HL-60/S4 treated with phorbol 12-myristate 13-acetate at 8.2 ng/mL for 4 days and 3 days (cell line): ENCODE measurements around the gene OTUD4.
"Not testable (repeated sequence)": the region's sequence is repeated elsewhere in the genome, so short reads cannot be mapped to it uniquely, and the experiment has no call there.

Experiments used
- in situ Hi-C: fragments of 300-500 bp; cut with MboI; formaldehyde crosslinking; loops from 2 replicates; pipeline ENCODE4 v1.15.0; 2022; ENCODE audit warnings: low sequenced_read_pairs

The OTUD4 gene

GRCh38 chr4:145179861-145180297, 510 bp downstream of the OTUD4 start:
- in situ Hi-C loops = not testable (repeated sequence)

GRCh38 chr4:145179281-145179860, 1.0 kb downstream of the OTUD4 start:
- in situ Hi-C loops = no loop called here

GRCh38 chr4:145178740-145179280, 1.6 kb downstream of the OTUD4 start:
- in situ Hi-C loops = no loop called here

GRCh38 chr4:145177906-145178538, 2.4 kb downstream of the OTUD4 start:
- in situ Hi-C loops = no loop called here

GRCh38 chr4:145177511-145177905, 2.9 kb downstream of the OTUD4 start:
- in situ Hi-C loops = no loop called here

GRCh38 chr4:145176641-145177432, 3.6 kb downstream of the OTUD4 start:
- in situ Hi-C loops = no loop called here

- in situ Hi-C loops = no loop called here
Observed at GRCh38 chr4:145171911-145172310, 8.5 kb downstream of the OTUD4 start.

- in situ Hi-C loops = no loop called here
Observed at GRCh38 chr4:145170223-145170622, 10.2 kb downstream of the OTUD4 start.

- in situ Hi-C loops = no loop called here
Observed at GRCh38 chr4:145168581-145169187, 11.7 kb downstream of the OTUD4 start.

- in situ Hi-C loops = no loop called here
Observed at GRCh38 chr4:145167887-145168286, 12.5 kb downstream of the OTUD4 start.

- in situ Hi-C loops = no loop called here
Observed at GRCh38 chr4:145161549-145161948, 18.8 kb downstream of the OTUD4 start.

- in situ Hi-C loops = no loop called here
Observed at GRCh38 chr4:145156986-145157385, 23.4 kb downstream of the OTUD4 start.

GRCh38 chr4:145155268-145155870, 25.0 kb downstream of the OTUD4 start:
- in situ Hi-C loops = no loop called here

GRCh38 chr4:145154573-145154972, 25.8 kb downstream of the OTUD4 start:
- in situ Hi-C loops = no loop called here

GRCh38 chr4:145153904-145154298, 26.5 kb downstream of the OTUD4 start:
- in situ Hi-C loops = no loop called here

GRCh38 chr4:145153181-145153903, 27.0 kb downstream of the OTUD4 start:
- in situ Hi-C loops = no loop called here

- in situ Hi-C loops = no loop called here
Observed at GRCh38 chr4:145148980-145149379, 31.4 kb downstream of the OTUD4 start.

GRCh38 chr4:145136219-145136618, 44.2 kb downstream of the OTUD4 start:
- in situ Hi-C loops = not testable (repeated sequence)

GRCh38 chr4:145132511-145133098, 47.8 kb downstream of the OTUD4 start:
- in situ Hi-C loops = no loop called here

GRCh38 chr4:145131848-145132247, 48.5 kb downstream of the OTUD4 start:
- in situ Hi-C loops = no loop called here
